T47D (cell line): ENCODE results near the gene SHLD1.

Experiments
- DNase-seq, 2 experiments: peaks; one replicate each; pipeline versions ENCODE4 v3.0.0 to v3.0.0-alpha.2; 2011 to 2012; ENCODE audit warnings: low read depth in 1 of 2, low spot score in 1 of 2
- JUND ChIP-seq: IDR thresholded peaks from 2 replicates; pipeline ENCODE4 v1.6.1; 2012; ENCODE audit warnings: low read depth
- in situ Hi-C: cut with HindIII; loops from 2 replicates; pipeline ENCODE4 v1.10.0; 2016; ENCODE audit warnings: low sequenced_read_pairs, low pct_unique_long_range_greater_than_20kb

Gene SHLD1

DNA sequence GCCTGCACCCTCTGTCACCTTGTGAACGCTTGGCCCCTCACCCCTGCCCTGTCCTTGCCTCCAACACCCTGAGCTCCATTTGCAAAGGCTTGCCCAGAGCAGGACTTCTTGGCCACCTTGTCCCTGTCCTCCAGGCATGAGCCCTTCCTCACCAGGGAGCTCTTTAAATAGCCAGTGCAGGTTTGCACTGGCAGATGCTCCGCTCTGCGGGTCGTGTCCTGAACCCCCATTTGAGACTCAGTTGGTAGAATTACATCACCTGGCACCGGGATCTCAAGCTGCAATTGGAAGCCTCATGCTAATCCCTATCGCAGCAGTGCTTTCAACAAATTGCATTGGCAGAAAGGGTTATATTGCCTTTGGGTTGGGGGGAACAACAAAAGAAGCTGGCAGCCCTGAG, 114.2 kb downstream of the SHLD1 start:
- in situ Hi-C loops, result no loop called here
- no peak for TF ChIP-seq JUND
- no peak for DNase-seq

DNA sequence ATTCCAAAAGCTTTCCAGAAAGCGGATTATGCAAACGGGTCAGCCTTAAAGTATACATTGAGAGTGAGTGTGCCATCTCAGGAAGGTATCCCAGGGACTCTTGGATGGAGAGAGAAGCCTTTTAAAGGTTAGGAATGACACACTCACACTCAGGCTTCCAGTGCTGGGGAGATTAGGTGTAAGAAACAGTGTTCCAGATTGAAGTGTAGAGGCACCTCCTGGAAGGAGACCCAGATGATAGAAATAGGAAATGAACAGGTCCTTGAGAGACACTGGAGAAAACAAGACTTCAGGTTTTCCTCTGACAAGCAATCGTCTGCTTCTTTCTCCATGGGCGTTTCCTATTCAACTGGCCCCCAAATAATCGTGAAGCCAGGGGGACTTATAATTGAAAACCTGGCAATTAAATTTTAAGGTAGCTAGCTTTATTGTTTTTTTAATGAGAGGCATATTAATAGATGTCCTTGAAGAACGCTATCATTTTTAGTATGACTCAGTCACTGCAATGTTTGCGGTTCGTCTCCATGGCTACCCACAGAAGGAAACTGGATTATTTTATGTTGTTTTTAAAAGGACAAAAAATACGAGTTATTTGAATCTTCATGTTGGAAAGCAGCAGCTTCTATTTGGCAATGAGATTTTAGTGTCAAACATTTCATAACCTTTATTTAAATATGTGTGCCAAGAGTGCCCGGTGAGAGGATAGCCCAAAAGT, 114.8 kb downstream of the SHLD1 start:
- no peak for DNase-seq
- in situ Hi-C loops, result no loop called here

DNA sequence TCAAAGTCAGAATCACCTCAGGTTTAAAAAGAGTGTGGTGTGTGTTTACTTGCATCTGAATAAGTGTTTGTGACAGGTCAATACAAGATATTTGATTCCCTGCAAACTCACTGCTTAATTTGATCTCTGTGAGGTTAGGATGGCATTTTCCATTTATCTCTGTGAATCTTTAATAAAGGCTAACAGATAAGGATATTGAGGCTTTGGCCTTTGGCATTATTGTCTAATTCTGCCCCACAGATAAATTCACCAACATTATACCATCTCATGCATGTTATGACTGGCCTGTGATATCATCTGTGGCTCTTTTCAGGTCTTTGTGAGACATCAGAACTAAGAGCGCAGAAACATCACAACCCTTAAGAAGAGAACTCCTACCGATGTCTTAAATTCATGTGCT, 115.4 kb downstream of the SHLD1 start:
- TF ChIP-seq JUND, result no peak
- in situ Hi-C loops, result no loop called here
- DNase-seq, result no peak

More for the DNA sequence above, 114.8 kb downstream of the SHLD1 start:
- no peak for TF ChIP-seq JUND

DNA sequence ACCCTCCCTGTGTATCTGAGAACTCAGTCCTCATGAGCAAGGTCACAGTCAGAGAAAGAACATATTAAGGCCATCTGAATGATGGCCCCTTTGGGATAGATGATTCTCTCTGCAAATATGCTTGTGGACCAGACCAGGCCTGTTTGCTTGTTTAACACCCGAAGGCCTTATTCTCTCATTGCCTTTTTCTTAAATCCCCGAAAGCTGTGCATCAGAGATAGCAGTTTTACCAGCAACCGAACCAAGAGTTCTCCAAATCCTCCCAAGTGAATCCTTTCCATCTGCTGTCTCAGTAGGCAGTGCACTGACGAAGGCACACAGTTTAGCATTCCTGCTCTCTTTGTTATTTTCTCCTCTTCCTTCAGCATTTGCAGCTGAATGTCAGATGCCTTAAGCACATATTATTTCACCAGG, 120.4 kb downstream of the SHLD1 start:
- DNase-seq, result no peak
- in situ Hi-C loops, result no loop called here
- no peak for TF ChIP-seq JUND

DNA sequence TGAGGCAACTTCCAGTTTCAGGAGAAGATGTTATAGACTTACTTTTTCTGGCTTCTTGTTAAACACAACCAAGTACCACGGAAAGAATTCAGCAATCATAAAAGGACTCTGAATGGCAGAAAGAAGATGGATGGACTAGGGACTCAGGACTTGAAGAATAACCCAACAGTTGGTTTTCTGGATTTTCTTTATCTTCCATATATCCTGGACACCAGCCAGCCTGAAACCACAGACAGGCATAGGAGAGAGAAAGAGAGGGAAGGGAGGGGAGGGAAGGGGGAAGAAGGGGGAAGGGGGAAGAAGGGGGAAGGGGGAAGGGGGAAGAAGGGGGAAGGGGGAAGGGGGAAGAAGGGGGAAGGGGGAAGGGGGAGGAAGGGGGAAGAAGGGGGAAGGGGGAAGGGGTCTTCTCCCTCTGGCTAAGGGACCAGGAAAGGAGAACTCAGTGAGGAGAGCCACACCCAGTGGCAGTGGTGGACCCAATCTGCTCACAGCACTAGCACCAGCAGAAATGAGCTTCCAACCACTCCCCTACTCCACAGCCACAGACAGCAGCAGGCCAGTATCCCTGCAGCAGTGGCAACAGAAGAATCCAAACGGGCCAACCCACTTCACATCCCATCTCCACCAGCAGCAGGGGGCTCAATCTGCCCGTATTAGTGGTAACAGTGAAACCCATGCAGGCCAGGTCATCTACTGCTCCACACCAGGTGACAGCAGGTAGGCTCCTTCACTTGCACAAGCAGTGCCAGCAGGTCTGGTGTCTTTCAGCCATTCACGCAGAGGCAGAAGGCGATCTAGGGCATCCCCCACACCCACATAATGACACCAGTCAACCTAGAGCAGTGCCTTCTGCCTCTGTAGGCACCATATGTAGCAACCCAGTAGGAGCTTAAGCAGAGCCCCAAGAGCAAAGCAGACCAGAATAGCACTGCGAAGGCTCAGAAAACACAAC, 121.5 kb downstream of the SHLD1 start:
- in situ Hi-C loops, result no loop called here
- no peak for DNase-seq
- no peak for TF ChIP-seq JUND

DNA sequence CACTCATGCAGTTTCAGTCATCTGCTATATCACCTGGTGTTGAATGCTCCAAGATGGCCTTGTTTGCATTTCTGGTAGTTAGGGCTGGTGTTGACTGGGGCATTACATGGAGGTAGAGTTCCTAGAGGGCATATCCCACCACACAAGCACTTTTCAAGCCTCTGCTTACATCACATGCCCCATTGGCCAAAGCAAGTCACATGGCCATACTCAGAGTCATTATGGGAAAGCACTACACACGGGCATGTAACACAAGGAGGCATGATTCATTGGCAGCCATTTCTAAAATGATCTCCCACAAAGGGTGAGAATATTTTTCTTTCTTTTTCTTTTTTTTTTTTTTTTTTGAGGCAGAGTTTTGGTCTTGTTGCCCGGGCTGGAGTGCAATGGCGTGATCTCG, 126.9 kb downstream of the SHLD1 start:
- no peak for DNase-seq
- in situ Hi-C loops, result no loop called here
- no peak for TF ChIP-seq JUND

DNA sequence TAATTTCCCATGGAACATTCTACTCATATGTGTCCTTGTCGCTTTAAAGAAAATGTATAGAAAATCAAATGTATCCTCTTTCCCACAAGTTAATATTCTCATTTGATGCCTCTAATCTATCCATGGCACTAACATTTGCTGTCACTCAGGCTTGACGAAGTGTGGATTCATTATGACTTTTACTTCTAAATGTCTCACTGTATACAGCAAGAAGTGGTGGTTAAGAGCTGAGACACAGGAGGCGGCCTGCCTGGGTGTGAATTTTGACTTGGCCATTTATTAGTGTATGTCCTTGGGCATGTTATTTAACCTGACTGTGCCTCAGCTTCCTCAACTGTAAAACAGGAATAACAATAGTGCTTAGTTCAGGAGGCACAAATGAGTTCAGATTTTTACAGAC, 130.1 kb downstream of the SHLD1 start:
- in situ Hi-C loops, result no loop called here
- TF ChIP-seq JUND, result no peak
- no peak for DNase-seq

DNA sequence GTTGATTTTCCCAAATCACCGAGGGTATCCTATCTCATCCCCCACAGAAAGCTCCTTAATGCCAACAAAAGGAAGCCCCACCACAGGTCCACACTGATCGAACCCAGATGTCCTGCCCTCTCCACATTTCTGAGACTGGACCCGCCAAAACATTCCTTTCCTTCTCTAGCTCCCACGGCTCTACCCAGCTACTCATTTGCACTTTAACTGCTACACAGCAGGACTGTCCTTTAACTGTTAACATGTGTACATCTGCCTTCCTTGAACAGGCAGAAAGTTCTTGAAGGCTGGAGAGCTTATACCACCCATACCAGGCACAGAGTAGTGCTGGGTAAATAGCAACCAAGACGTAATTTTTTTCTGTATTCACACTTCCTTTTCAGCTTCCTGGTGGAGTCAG, 131.5 kb downstream of the SHLD1 start:
- in situ Hi-C loops, result no loop called here
- TF ChIP-seq JUND, result no peak
- no peak for DNase-seq

DNA sequence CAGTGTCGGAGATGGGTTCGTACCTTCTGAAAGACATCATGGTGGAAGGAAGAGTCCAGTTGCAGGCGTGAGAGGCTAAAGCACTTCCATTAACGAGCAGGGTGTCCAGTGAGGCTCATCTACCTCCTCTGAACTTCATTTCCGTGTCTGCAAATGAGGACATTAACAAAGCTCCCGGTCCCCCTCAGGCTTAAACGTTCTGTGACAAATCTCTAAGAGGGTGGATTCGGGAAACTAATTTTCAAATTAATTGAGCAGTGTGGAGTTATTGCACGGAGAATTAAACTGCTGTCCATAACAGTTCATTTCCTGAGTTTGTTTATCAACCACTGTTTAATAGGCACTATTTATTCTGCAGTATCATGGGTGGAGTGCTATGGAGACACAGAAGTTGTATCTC, 132.0 kb downstream of the SHLD1 start:
- in situ Hi-C loops, result no loop called here
- DNase-seq, result no peak
- no peak for TF ChIP-seq JUND

DNA sequence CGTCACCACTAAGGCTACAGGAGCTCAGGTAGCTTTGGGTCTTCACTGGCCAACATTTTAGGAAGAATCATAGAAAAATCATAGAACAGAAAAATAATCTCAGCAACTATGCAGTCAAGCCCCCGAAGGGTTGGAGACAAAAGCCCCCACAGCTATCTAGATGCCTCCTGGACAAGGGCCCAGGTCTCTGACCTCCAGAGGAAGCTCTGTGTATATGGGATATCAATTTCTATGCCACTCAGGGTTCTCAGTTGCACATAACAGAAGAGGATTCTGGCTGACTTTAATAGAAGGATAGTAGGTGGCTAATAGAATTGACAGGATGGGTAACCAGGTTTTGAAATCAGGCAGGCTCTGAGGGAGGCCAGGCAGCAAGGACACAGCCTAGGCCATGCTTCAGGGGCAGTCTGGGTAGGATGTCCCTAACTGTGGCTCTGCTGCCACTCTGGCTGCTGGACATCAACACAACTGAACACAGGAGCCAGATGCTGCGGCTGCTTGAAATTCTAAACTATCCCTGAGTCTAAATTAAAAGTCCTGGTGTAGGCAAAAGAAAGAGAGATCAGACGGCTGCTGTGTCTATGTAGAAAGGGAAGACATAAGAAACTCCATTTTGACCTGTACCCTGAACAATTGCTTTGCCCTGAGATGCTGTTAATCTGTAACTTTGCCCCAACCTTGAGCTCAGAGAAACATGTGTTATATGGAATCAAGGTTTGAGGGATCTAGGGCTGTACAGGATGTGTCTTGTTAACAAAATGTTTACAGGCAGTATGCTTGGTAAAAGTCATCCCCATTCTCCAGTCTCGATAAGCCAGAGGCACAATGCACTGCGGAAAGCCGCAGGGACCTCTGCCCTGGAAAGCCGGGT, 134.5 kb downstream of the SHLD1 start:
- in situ Hi-C loops, result no loop called here
- no peak for DNase-seq
- no peak for TF ChIP-seq JUND

DNA sequence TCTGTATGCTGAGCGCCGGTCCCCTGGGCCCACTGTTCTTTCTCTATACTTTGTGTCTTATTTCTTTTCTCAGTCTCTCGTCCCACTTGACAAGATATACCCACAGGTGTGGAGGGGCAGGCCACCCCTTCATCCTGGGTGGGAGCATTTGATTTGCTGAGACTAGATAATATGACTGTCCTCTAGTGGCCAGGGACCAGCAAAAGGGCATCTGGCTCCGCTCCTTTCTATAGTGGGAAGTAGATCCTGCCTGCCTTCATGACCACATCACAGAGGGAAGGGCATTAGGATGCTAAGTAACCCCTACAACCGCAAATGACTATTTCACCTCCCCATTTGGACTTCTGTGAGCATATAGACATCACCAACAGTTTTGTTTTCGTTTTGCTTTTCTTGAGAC, 135.7 kb downstream of the SHLD1 start:
- TF ChIP-seq JUND, result no peak
- in situ Hi-C loops, result no loop called here
- DNase-seq, result no peak

DNA sequence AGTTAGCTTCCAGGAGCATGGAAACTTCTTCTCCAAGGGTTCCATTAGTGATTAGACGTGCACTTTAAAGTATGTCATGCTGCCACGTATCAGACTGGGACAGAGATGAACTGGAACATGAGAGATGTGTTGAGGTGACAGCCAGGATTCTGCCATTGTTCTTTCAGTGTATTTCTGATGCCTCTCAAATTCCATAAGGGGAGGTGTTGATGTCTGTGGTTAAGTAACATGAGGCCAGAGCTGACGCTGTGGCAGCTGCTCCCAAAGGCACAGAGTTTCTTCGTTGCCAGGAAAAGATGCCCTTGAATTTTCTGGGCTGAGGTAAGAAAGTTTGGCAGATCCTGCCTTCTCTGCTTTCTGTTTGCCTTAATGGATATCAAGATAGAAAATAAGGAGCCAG, 136.6 kb downstream of the SHLD1 start:
- TF ChIP-seq JUND, result no peak
- DNase-seq, result no peak
- in situ Hi-C loops, result no loop called here

DNA sequence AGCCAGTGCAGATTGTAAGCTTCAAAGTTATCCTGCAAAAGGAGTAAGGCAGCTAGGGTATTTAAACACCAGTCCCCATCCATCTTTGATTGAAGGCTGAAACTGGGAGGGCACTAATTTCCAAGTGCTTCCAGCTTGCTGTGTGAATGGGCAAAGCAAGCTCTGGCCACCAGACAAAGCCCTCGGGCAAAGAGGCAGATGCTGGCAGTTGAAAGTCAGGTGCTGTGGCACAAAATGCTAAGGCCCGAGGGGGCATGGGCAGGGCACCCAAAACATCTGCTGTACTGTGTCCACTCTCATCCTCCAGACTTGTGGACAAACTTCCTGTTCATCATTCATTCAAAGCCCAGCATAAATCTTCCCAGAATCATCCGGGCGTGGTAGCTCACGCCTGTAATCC, 137.2 kb downstream of the SHLD1 start:
- in situ Hi-C loops, result no loop called here
- TF ChIP-seq JUND, result no peak
- DNase-seq, result no peak
